H1 (cell line): ENCODE data around the gene RBM6. TPM values are rescaled to one million over a fixed set of nuclear protein-coding genes. Genes with fewer than 3 reads are reported as not detected.

Source experiments
- CTCF ChIA-PET: fragments of 300-600 bp; sonication (Branson Sonifier 250); formaldehyde crosslinking; loops from one replicate; lab custom pipeline; 2021; ENCODE audit not compliant: partially characterized antibody; lab: Charles Lee
- POLR2A ChIA-PET: fragments of 300-600 bp; sonication (Branson Sonifier 250); formaldehyde crosslinking; loops from one replicate; lab custom pipeline; 2021; ENCODE audit warnings: inconsistent platforms; ENCODE audit not compliant: partially characterized antibody; lab: Charles Lee
- DNase-seq, 2 experiments: peaks; one replicate each; pipeline versions ENCODE4 v3.0.0 to v3.0.0-alpha.2; 2010 to 2022; ENCODE audit warnings: low spot score in 2 of 2, low read depth in 1 of 2, mixed read lengths in 1 of 2
- FAIRE-seq: peaks from 2 replicates; lab custom pipeline; 2011; peaks lifted over from hg19 to GRCh38; lab: Jason Lieb, UNC
- H2AFZ ChIP-seq: 2 replicates; pipeline ENCODE4 v1.8.1; 2012; ENCODE audit warnings: low read length, inconsistent platforms
- H2AK5ac ChIP-seq: 2 replicates; pipeline ENCODE4 v1.6.1; 2013; ENCODE audit warnings: low read depth, low read length
- H2BK120ac ChIP-seq: replicated peaks from 2 replicates; pipeline ENCODE3; 2013; ENCODE audit warnings: low read depth, low read length, inconsistent platforms
- H2BK12ac ChIP-seq: 2 replicates; pipeline ENCODE4 v1.6.1; 2013; ENCODE audit warnings: low read depth, low read length
- H2BK15ac ChIP-seq: 2 replicates; pipeline ENCODE4 v1.6.1; 2013; ENCODE audit warnings: low read length
- H2BK20ac ChIP-seq: 2 replicates; pipeline ENCODE4 v1.6.1; 2013; ENCODE audit warnings: low read length
- H2BK5ac ChIP-seq: 2 replicates; pipeline ENCODE4 v1.6.1; 2013; ENCODE audit warnings: low read depth, low read length
- H3K14ac ChIP-seq: 2 replicates; pipeline ENCODE4 v1.6.1; 2013; ENCODE audit warnings: inconsistent platforms; ENCODE audit not compliant: insufficient read length
- H3K18ac ChIP-seq: 2 replicates; pipeline ENCODE4 v1.6.1; 2013; ENCODE audit warnings: low read length; ENCODE audit errors: extremely low read depth
- H3K23ac ChIP-seq: 2 replicates; pipeline ENCODE4 v1.6.1; 2013; ENCODE audit warnings: inconsistent platforms; ENCODE audit not compliant: insufficient read length
- H3K23me2 ChIP-seq: 2 replicates; pipeline ENCODE4 v1.6.1; 2013; ENCODE audit warnings: low read depth, low read length
- H3K27ac ChIP-seq: 2 replicates; pipeline ENCODE4 v1.6.1; 2011; ENCODE audit warnings: low read depth, low read length, inconsistent platforms
- H3K27me3 ChIP-seq, 4 experiments: replicated peaks in 1 of 4; 1 replicate in 1 of 4; 2 replicates in 3 of 4; pipeline versions ENCODE4 v1.6.1 to v1.8.1; 2011 to 2013; ENCODE audit warnings: low read length in 3 of 4, mild to moderate bottlenecking in 3 of 4, inconsistent platforms in 2 of 4, mixed read lengths in 2 of 4, moderate library complexity in 1 of 4; ENCODE audit not compliant: control insufficient read depth in 3 of 4, insufficient read depth in 3 of 4; ENCODE audit errors: extremely low read depth in 1 of 4
- H3K36me3 ChIP-seq, 4 experiments: 2 replicates each; pipeline versions ENCODE4 v1.6.1 to v1.8.1; 2011 to 2013; ENCODE audit warnings: mild to moderate bottlenecking in 4 of 4, low read length in 3 of 4, moderate library complexity in 2 of 4, control low read depth in 1 of 4, inconsistent platforms in 1 of 4; ENCODE audit not compliant: insufficient read depth in 4 of 4, control insufficient read depth in 2 of 4
- H3K4ac ChIP-seq: replicated peaks from 2 replicates; pipeline ENCODE3; 2013; ENCODE audit warnings: low read length, low read depth, mixed read lengths, inconsistent platforms; ENCODE audit not compliant: insufficient read length
- H3K4me1 ChIP-seq, 4 experiments: replicated peaks in 1 of 4; 1 replicate in 1 of 4; 2 replicates in 3 of 4; pipeline versions ENCODE4 v1.6.1 to v1.8.1; 2011 to 2013; ENCODE audit warnings: low read length in 3 of 4, inconsistent platforms in 2 of 4, mixed read lengths in 1 of 4; ENCODE audit not compliant: insufficient read depth in 4 of 4, control insufficient read depth in 3 of 4
- H3K4me2 ChIP-seq, 2 experiments: 2 replicates each; pipeline versions ENCODE4 v1.6.1 to v1.8.1; 2011 to 2013; ENCODE audit warnings: low read depth in 2 of 2, low read length in 2 of 2, control low read depth in 1 of 2, inconsistent platforms in 1 of 2, mild to moderate bottlenecking in 1 of 2; ENCODE audit not compliant: insufficient read depth in 1 of 2
- H3K4me3 ChIP-seq, 4 experiments: fragments of 200-600, 300-600 bp in 1 of 4; sonication (generic), shearing (Covaris generic), sonication (Bioruptor Twin) in 1 of 4; 2 replicates each; pipeline versions ENCODE4 v1.5.1 to v1.8.1; 2011 to 2016; ENCODE audit warnings: low read length in 4 of 4, low read depth in 3 of 4, control low read depth in 2 of 4, inconsistent platforms in 2 of 4, mild to moderate bottlenecking in 2 of 4, mixed read lengths in 1 of 4, moderate library complexity in 1 of 4; ENCODE audit not compliant: insufficient read depth in 2 of 4; ENCODE audit errors: extremely low read depth in 1 of 4
- H3K56ac ChIP-seq: replicated peaks from 2 replicates; pipeline ENCODE3; 2013; ENCODE audit warnings: low read depth, mild to moderate bottlenecking, mixed read lengths, low read length, inconsistent platforms; ENCODE audit not compliant: insufficient read length
- H3K79me1 ChIP-seq: 2 replicates; pipeline ENCODE4 v1.6.1; 2013; ENCODE audit warnings: low read depth, low read length, control low read depth
- H3K79me2 ChIP-seq, 2 experiments: 2 replicates each; pipeline versions ENCODE4 v1.6.1 to v1.8.1; 2012 to 2013; ENCODE audit warnings: low read length in 2 of 2, mild to moderate bottlenecking in 2 of 2, inconsistent platforms in 1 of 2; ENCODE audit not compliant: insufficient read depth in 2 of 2, control insufficient read depth in 1 of 2
- H3K9ac ChIP-seq, 4 experiments: replicated peaks in 1 of 4; 1 replicate in 1 of 4; 2 replicates in 3 of 4; pipeline versions ENCODE4 v1.6.1 to v1.8.1; 2011 to 2013; ENCODE audit warnings: low read depth in 3 of 4, low read length in 3 of 4, control low read depth in 2 of 4, mild to moderate bottlenecking in 2 of 4, moderate library complexity in 2 of 4, inconsistent platforms in 1 of 4; ENCODE audit errors: extremely low read depth in 1 of 4
- H3K9me3 ChIP-seq, 2 experiments: 2 replicates each; pipeline versions ENCODE4 v1.6.1 to v1.8.1; 2012 to 2013; ENCODE audit warnings: mild to moderate bottlenecking in 2 of 2, moderate library complexity in 2 of 2, control low read depth in 1 of 2, inconsistent platforms in 1 of 2, low read depth in 1 of 2, low read length in 1 of 2, mixed read lengths in 1 of 2; ENCODE audit not compliant: insufficient read depth in 2 of 2
- H4K20me1 ChIP-seq, 2 experiments: replicated peaks in 1 of 2; 2 replicates each; pipeline versions ENCODE3 to v1.8.1; 2011 to 2013; ENCODE audit warnings: inconsistent platforms in 2 of 2, low read length in 2 of 2, mild to moderate bottlenecking in 1 of 2; ENCODE audit not compliant: insufficient read depth in 2 of 2, control insufficient read depth in 1 of 2
- H4K5ac ChIP-seq: 2 replicates; pipeline ENCODE4 v1.6.1; 2013; ENCODE audit warnings: low read length, low read depth, mixed read lengths, inconsistent platforms; ENCODE audit not compliant: insufficient read length
- H4K8ac ChIP-seq: 2 replicates; pipeline ENCODE4 v1.8.0; 2013; ENCODE audit warnings: mild to moderate bottlenecking, moderate library complexity, low read length, inconsistent platforms; ENCODE audit not compliant: insufficient read depth; ENCODE audit errors: extremely low read depth
- H4K91ac ChIP-seq: replicated peaks from 2 replicates; pipeline ENCODE3; 2013; ENCODE audit warnings: low read length, mixed read lengths, inconsistent platforms; ENCODE audit not compliant: insufficient read length
- CHD2 ChIP-seq: IDR thresholded peaks from 2 replicates; pipeline ENCODE4 v1.6.1; 2012; ENCODE audit warnings: low read length, improper control_type of control experiment
- CTCF ChIP-seq, 3 experiments: IDR thresholded peaks; 1 replicate in 2 of 3; 2 replicates in 1 of 3; pipeline versions ENCODE4 v1.5.1 to v1.6.1; 2011; ENCODE audit warnings: low read length in 3 of 3, mild to moderate bottlenecking in 3 of 3, inconsistent platforms in 2 of 3, low read depth in 1 of 3, moderate library complexity in 1 of 3; ENCODE audit not compliant: insufficient read depth in 1 of 3; ENCODE audit errors: control extremely low read depth in 1 of 3
- POLR2AphosphoS5 ChIP-seq: IDR thresholded peaks from 2 replicates; pipeline ENCODE4 v1.6.1; 2011; ENCODE audit warnings: low read depth, low read length
- SP4 ChIP-seq: IDR thresholded peaks from 2 replicates; pipeline ENCODE4 v1.6.1; 2012; ENCODE audit warnings: low read length, inconsistent platforms
- WGBS, 2 experiments: shearing (Covaris generic) in 1 of 2; methylation state at CpG; one replicate each; pipeline versions ENCODE4 v1.1.6 to v1.1.7; 2013 to 2015; ENCODE audit warnings: low lambda C conversion rate in 2 of 2, mixed read lengths in 2 of 2, inconsistent platforms in 1 of 2, low coverage in 1 of 2, missing lambda C conversion rate in 1 of 2; ENCODE audit not compliant: insufficient replicate concordance in 2 of 2, insufficient coverage in 1 of 2, insufficient read length in 1 of 2; ENCODE audit errors: extremely low coverage in 1 of 2, missing lambda C conversion rate in 1 of 2; 5-methylcytosine and 5-hydroxymethylcytosine counted together
- polyA plus RNA-seq, 7 experiments: library from polyadenylated mRNA; depleted of rRNA in 3 of 7; stranded (reverse) in 5 of 7; unstranded in 2 of 7; fragments of >200 nt in 5 of 7; fragments of 200-250 nt in 2 of 7; gene quantifications; 1 replicate in 5 of 7; 2 replicates in 1 of 7; 4 replicates in 1 of 7; pipeline versions ENCODE4 v1.2.1 to v1.2.3, GENCODE V29; 2011 to 2013; ENCODE audit warnings: missing spikeins in 2 of 7, mixed read lengths in 2 of 7
- total RNA-seq: library from RNA; stranded (reverse); fragmentation: NEBNext Ultra II Directional; extraction: Animal tissue kit (Norgen Biotek cat#: 25700); gene quantifications from 2 replicates; pipeline ENCODE4 v1.2.1, GENCODE V29; 2021

The RBM6 gene
- total and polyA plus RNA-seq, 2 of the 8 experiments (the other 6 are each of a cell fraction or from before 2014, with no cell fraction given), result 30.6 to 80.1 TPM

GRCh38 chr3:50120364-50121071 lies 180.6 kb downstream of the RBM6 start:
- Histone ChIP-seq H3K79me2 (no peaks in the 10 kb centered on the region), H2BK5ac (no peak overlapping the region), H2AK5ac (no peak overlapping the region), H3K4ac (no peak overlapping the region), H3K9me3 (no peaks in the 10 kb centered on the region), H2BK12ac (no peak overlapping the region), H3K23ac (no peak overlapping the region), H4K20me1 (peaks cover 2 to 17% of the 10 kb centered on the region in 2 experiments), H3K23me2 (no peaks in the 10 kb centered on the region), H3K36me3 (peaks cover 24 to 41% (median 34%) of the 10 kb centered on the region in 4 experiments), H2BK15ac (no peak overlapping the region), H3K18ac (no peak overlapping the region), H3K4me2 (no peak overlapping the region), H3K4me1 (peaks cover under 1 to 17% (median 11%) of the 10 kb centered on the region in 4 experiments), H2AFZ (no peak overlapping the region), H3K56ac (no peak overlapping the region), H3K9ac (no peak overlapping the region; a peak in 1 of 7 replicates), H2BK120ac (no peak overlapping the region), H4K5ac (no peak overlapping the region), H4K91ac (no peak overlapping the region), H2BK20ac (no peak overlapping the region), H3K27ac (no peak overlapping the region), H3K79me1 (no peaks in the 10 kb centered on the region), H3K27me3 (no peaks in the 10 kb centered on the region), H4K8ac (no peak overlapping the region), H3K14ac (no peak overlapping the region), H3K4me3 (no peak overlapping the region)
- CTCF ChIA-PET, result interaction anchor here (0.6 to 20.9 kb wide), 38 partner anchors 8 to 1051 kb away, joined by 3 to 591 read pairs (median 4); partner anchors contain the start of gene GNAT1
- FAIRE-seq (no peak), DNase-seq (no peak)
- WGBS, 2 experiments, result 95% methylated on average over 9 of the region's 10 CpGs; no CpG with 5 or more reads in 1 of the 2 experiments
- POLR2A ChIA-PET, result interaction anchor here (0.5 to 11.1 kb wide), 20 partner anchors 10 to 317 kb away, joined by 3 to 133 read pairs (median 6); partner anchors contain the start of genes GNAT1, INKA1 and RBM5
- TF ChIP-seq POLR2AphosphoS5 (peak; percentile 3), SP4 (no peak), CTCF (IDR thresholded peaks at IDR 0.05; ENCODE audit: control extremely low read depth in 1 of 3, insufficient read depth in 1 of 3, low read depth in 1 of 3, low read length in 3 of 3) (peak in 1 of 3 experiments; percentile 11; a peak in 1 of 4 replicates), CHD2 (no peak)
